Brain microvascular endothelial cell (primary cell): ENCODE measurements around the gene C16orf95.

Source experiments
- DNase-seq: peaks from one replicate; pipeline ENCODE4 v3.0.0-alpha.2; 2020
- H3K27ac ChIP-seq: fragments of 250-450 bp; sonication (Bioruptor Pico); 2 replicates; pipeline ENCODE4 v1.5.1; 2020; ENCODE audit warnings: mild to moderate bottlenecking, moderate library complexity
- H3K27me3 ChIP-seq: fragments of 250-450 bp; sonication (Bioruptor Pico); replicated peaks from 2 replicates; pipeline ENCODE4 v1.5.1; 2020; ENCODE audit warnings: mild to moderate bottlenecking
- H3K36me3 ChIP-seq: fragments of 250-450 bp; sonication (Bioruptor Pico); replicated peaks from 2 replicates; pipeline ENCODE4 v1.5.1; 2020; ENCODE audit warnings: mild to moderate bottlenecking
- H3K4me3 ChIP-seq: 2 replicates; pipeline ENCODE4 v1.5.1; 2011; ENCODE audit warnings: low read depth, mild to moderate bottlenecking, control low read depth, low read length, moderate library complexity
- in situ Hi-C: cut with HindIII; loops from 2 replicates; pipeline ENCODE4 v1.10.0; 2017; ENCODE audit warnings: low sequenced_read_pairs, low pct_ligation_motif_present
- TF ChIP-seq, protein P1 (sequence below): IDR thresholded peaks from 2 replicates; pipeline ENCODE4 v1.5.1; 2011; ENCODE audit warnings: low read depth, mild to moderate bottlenecking, moderate library complexity, low read length, control low read depth, inconsistent platforms; ENCODE audit errors: missing control alignments

Gene C16orf95

DNA sequence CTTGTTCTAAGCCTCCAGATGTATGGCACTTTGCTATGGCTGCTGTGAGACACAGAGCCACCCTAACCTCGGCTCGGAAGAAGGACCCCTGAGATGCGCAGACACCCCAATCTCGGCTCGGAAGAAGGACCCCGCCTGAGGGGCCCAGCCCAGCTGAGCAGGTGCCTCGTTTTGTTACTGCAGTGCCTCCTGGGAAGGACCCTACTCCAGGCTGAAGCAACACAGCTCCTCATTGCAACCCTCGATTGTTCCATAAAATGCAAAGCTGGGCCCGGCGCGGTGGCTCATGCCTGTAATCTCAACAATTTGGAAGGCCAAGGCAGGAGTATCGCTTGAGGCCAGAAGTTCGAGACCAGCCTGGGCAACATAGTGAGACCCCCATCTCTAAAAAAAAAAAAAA lies 61.3 kb downstream of the C16orf95 start:
- Histone ChIP-seq H3K27me3 (no peaks in the 10 kb centered on the region), H3K36me3 (no peaks in the 10 kb centered on the region), H3K27ac (no peak overlapping the region), H3K4me3 (no peak overlapping the region)
- DNase-seq: no peak
- TF ChIP-seq, protein P1, sequence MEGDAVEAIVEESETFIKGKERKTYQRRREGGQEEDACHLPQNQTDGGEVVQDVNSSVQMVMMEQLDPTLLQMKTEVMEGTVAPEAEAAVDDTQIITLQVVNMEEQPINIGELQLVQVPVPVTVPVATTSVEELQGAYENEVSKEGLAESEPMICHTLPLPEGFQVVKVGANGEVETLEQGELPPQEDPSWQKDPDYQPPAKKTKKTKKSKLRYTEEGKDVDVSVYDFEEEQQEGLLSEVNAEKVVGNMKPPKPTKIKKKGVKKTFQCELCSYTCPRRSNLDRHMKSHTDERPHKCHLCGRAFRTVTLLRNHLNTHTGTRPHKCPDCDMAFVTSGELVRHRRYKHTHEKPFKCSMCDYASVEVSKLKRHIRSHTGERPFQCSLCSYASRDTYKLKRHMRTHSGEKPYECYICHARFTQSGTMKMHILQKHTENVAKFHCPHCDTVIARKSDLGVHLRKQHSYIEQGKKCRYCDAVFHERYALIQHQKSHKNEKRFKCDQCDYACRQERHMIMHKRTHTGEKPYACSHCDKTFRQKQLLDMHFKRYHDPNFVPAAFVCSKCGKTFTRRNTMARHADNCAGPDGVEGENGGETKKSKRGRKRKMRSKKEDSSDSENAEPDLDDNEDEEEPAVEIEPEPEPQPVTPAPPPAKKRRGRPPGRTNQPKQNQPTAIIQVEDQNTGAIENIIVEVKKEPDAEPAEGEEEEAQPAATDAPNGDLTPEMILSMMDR: no peak
- in situ Hi-C loops: no loop called here

DNA sequence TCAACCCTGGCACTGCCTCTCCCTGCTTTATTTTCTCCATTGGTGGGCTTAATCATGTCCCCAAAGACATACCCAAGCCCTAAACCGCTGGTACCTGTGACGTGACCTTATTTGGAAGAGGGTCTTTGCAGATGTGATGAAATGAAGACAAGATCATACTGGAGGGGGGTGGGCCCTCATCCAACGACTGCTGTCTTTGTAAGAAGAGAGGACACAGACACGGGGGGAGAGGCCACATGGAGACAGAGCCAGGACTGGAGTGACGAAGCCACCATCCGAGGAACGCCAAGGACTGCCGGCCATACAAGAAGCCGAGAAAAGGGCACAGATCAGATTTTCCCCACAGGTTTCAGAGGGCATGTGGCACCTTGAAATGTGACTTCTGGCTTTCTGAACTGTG lies 62.5 kb downstream of the C16orf95 start:
- no peaks in the 10 kb centered on the region for H3K27me3 ChIP-seq
- no peak for DNase-seq
- in situ Hi-C loops: no loop called here
- H3K4me3 ChIP-seq: no peak overlapping the region
- TF ChIP-seq, protein P1: no peak
- H3K27ac ChIP-seq: no peak overlapping the region
- no peaks in the 10 kb centered on the region for H3K36me3 ChIP-seq

DNA sequence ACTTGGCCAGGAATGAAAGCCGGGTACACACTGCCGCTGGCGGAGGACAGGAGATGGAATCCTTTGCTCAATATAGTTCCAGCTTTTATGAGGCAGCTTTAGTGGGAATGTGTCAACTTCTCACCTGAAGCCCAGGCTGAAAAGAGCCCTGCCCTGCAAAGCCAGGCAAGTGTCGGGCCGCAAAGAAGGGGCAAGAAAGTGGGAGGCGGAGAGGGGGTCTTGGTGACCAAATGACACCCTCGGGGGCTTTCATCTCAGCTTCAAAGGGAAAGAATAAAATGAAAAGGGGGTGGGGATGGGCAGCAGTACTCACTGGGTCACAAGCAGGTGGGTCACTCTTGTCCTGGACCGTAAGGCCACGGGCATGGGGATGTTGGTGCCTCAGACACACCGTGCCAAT lies 62.9 kb downstream of the C16orf95 start:
- H3K27me3 ChIP-seq: no peaks in the 10 kb centered on the region

DNA sequence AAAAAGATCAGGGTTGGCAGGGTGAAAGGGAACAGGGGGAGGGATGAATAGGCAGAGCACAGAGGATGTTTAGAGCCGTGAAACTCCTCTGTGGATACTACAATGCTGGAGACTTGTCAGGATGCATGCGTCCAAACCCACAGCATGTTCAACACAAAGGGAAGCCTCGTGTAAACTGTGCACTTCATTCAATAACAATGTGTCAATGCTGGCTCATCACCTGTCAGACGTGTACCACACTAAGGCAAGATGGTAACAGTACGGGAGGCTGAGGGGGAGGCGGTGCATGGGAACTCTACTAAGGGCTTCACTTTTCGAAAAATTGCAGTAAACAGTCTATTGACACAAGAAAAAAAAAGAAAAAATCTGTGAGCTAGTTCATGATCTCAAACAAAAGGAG lies 63.7 kb downstream of the C16orf95 start:
- DNase-seq: no peak
- Histone ChIP-seq H3K4me3 (no peak overlapping the region), H3K36me3 (no peaks in the 10 kb centered on the region), H3K27me3 (no peaks in the 10 kb centered on the region), H3K27ac (no peak overlapping the region)
- TF ChIP-seq, protein P1: no peak
- in situ Hi-C loops: no loop called here

More for the DNA sequence above, 62.9 kb downstream of the C16orf95 start:
- H3K27ac ChIP-seq: no peak overlapping the region
- TF ChIP-seq, protein P1: no peak
- H3K4me3 ChIP-seq: no peak overlapping the region
- in situ Hi-C loops: no loop called here
- DNase-seq: no peak
- H3K36me3 ChIP-seq: no peaks in the 10 kb centered on the region
